PC-9 (cell line): ENCODE results near the gene MEAK7. TPM values are rescaled to one million over a fixed set of nuclear protein-coding genes. Genes with fewer than 3 reads are reported as not detected.

Experiments
- BruUV-seq: library from RNA; stranded (reverse); fragments of 400-500 nt; replicated peaks from 2 replicates; lab custom pipeline; 2021; lab: Mats Ljungman, UMichigan
- CTCF ChIA-PET: fragments of 300-600 bp; sonication (Branson Sonifier 250); formaldehyde crosslinking; loops from one replicate; lab custom pipeline; 2022; ENCODE audit warnings: antibody characterized with exemption; lab: Charles Lee
- POLR2A ChIA-PET: fragments of 300-600 bp; sonication (Branson Sonifier 250); formaldehyde crosslinking; loops from one replicate; lab custom pipeline; 2022; ENCODE audit warnings: antibody characterized with exemption; ENCODE audit not compliant: unreplicated experiment; lab: Charles Lee
- DNase-seq, 2 experiments: peaks; one replicate each; pipeline versions ENCODE4 v3.0.0 to v3.0.0-alpha.2; 2015 to 2022; ENCODE audit warnings: mixed read lengths in 1 of 2
- H2AFZ ChIP-seq: fragments of 200-600 bp; sonication (generic); 2 replicates; pipeline ENCODE4 v1.8.1; 2017; ENCODE audit warnings: antibody characterized with exemption
- H3F3A ChIP-seq: fragments of 200-600 bp; sonication (generic); 2 replicates; pipeline ENCODE4 v1.8.1; 2017; ENCODE audit warnings: antibody characterized with exemption, mild to moderate bottlenecking, low read depth; ENCODE audit not compliant: insufficient read depth
- H3K27ac ChIP-seq: fragments of 200-600 bp; sonication (generic); 2 replicates; pipeline ENCODE4 v1.6.1; 2016; ENCODE audit warnings: mixed run types
- H3K27me3 ChIP-seq: fragments of 200-600 bp; sonication (generic); 2 replicates; pipeline ENCODE4 v1.6.1; 2016; ENCODE audit warnings: low read depth, mixed run types; ENCODE audit not compliant: insufficient read depth
- H3K36me3 ChIP-seq: fragments of 200-600 bp; sonication (generic); 2 replicates; pipeline ENCODE4 v1.6.1; 2016; ENCODE audit warnings: low read depth, mixed run types
- H3K4me1 ChIP-seq: fragments of 200-600 bp; sonication (generic); replicated peaks from 2 replicates; pipeline ENCODE4 v1.6.1; 2016; ENCODE audit warnings: mixed run types; ENCODE audit not compliant: insufficient read depth
- H3K4me2 ChIP-seq: fragments of 200-600 bp; sonication (generic); 2 replicates; pipeline ENCODE4 v1.6.1; 2017; ENCODE audit warnings: mixed run types
- H3K4me3 ChIP-seq: fragments of 200-600 bp; sonication (generic); 2 replicates; pipeline ENCODE4 v1.6.1; 2016; ENCODE audit warnings: mixed run types
- H3K79me2 ChIP-seq: fragments of 200-600 bp; sonication (generic); 2 replicates; pipeline ENCODE4 v1.6.1; 2017; ENCODE audit warnings: low read depth, mixed run types
- H3K9me2 ChIP-seq: fragments of 200-600 bp; sonication (generic); 2 replicates; pipeline ENCODE4 v1.8.1; 2017; ENCODE audit warnings: mild to moderate bottlenecking; ENCODE audit not compliant: insufficient read depth
- H3K9me3 ChIP-seq: fragments of 200-600 bp; sonication (generic); 2 replicates; pipeline ENCODE4 v1.8.1; 2016; ENCODE audit warnings: low read depth; ENCODE audit not compliant: insufficient read depth
- H4K20me1 ChIP-seq: fragments of 200-600 bp; sonication (generic); 2 replicates; pipeline ENCODE4 v1.8.1; 2017; ENCODE audit not compliant: insufficient read depth
- CTCF ChIP-seq: fragments of 200-600 bp; sonication (generic); conservative IDR thresholded peaks from 2 replicates; pipeline ENCODE4 v1.6.1; 2017; ENCODE audit warnings: mixed run types, antibody characterized with exemption, mild to moderate bottlenecking, moderate library complexity
- EZH2 ChIP-seq: fragments of 200-600 bp; sonication (generic); IDR thresholded peaks from 2 replicates; pipeline ENCODE4 v1.8.0; 2017; ENCODE audit warnings: antibody characterized with exemption, low read depth
- intact Hi-C: fragments of 100-400 bp; cut with micrococcal nuclease; formaldehyde crosslinking; loops from one replicate; pipeline ENCODE4 v1.10.0; 2022; ENCODE audit not compliant: unreplicated experiment
- total RNA-seq: library from RNA; stranded (reverse); gene quantifications from 2 replicates; pipeline ENCODE4 v1.2.3, GENCODE V29; 2021

Gene MEAK7
- total RNA-seq, 1 experiment from 2014 or later, result 73.4 TPM

GRCh38 chr16:84552135-84552534 is 47.7 kb upstream of the MEAK7 start:
- Histone ChIP-seq H3K4me1 (peaks cover 9% of the 10 kb centered on the region; the same call in 1 of the 2 replicates), H2AFZ (no peak overlapping the region), H3K79me2 (no peaks in the 10 kb centered on the region), H3K27me3 (no peaks in the 10 kb centered on the region), H3K4me2 (no peak overlapping the region), H3F3A (peaks cover 1% of the 10 kb centered on the region; the same call in 1 of the 2 replicates), H3K36me3 (no peaks in the 10 kb centered on the region), H3K27ac (no peak overlapping the region), H3K9me2 (no peaks in the 10 kb centered on the region), H4K20me1 (no peaks in the 10 kb centered on the region), H3K9me3 (no peaks in the 10 kb centered on the region), H3K4me3 (no peak overlapping the region)
- no peak for DNase-seq
- ChIA-PET POLR2A (no interaction called here), CTCF (no interaction called here)
- intact Hi-C loops, result no loop called here
- TF ChIP-seq CTCF (no peak), EZH2 (no peak)
- no TSS peak for BruUV-seq

GRCh38 chr16:84550096-84550495 is 45.6 kb upstream of the MEAK7 start:
- intact Hi-C loops, result no loop called here
- H3K4me3 ChIP-seq, result no peak overlapping the region
- no peak for DNase-seq

GRCh38 chr16:84548971-84549844 is 44.7 kb upstream of the MEAK7 start:
- POLR2A ChIA-PET, result no interaction called here
- no peak overlapping the region for H3K4me2 ChIP-seq

More at GRCh38 chr16:84550096-84550495, 45.6 kb upstream of the MEAK7 start:
- Histone ChIP-seq H3K4me1 (no peaks in the 10 kb centered on the region), H3K9me2 (no peaks in the 10 kb centered on the region), H3K36me3 (no peaks in the 10 kb centered on the region), H2AFZ (no peak overlapping the region), H3K79me2 (no peaks in the 10 kb centered on the region), H3K27me3 (no peaks in the 10 kb centered on the region), H4K20me1 (no peaks in the 10 kb centered on the region), H3F3A (no peaks in the 10 kb centered on the region), H3K9me3 (no peaks in the 10 kb centered on the region), H3K27ac (no peak overlapping the region), H3K4me2 (no peak overlapping the region)
- no TSS peak for BruUV-seq
- TF ChIP-seq EZH2 (no peak), CTCF (no peak)
- POLR2A ChIA-PET, result no interaction called here
- CTCF ChIA-PET, result no interaction called here

More at GRCh38 chr16:84548971-84549844, 44.7 kb upstream of the MEAK7 start:
- H4K20me1 ChIP-seq, result no peaks in the 10 kb centered on the region
- BruUV-seq, result no TSS peak
- H3F3A ChIP-seq, result no peaks in the 10 kb centered on the region
- intact Hi-C loops, result no loop called here
- TF ChIP-seq EZH2 (no peak), CTCF (no peak)
- H3K79me2 ChIP-seq, result no peaks in the 10 kb centered on the region
- no peak overlapping the region for H2AFZ ChIP-seq
- CTCF ChIA-PET, result no interaction called here
- no peak overlapping the region for H3K27ac ChIP-seq
- DNase-seq, result no peak
- no peaks in the 10 kb centered on the region for H3K9me2 ChIP-seq
- H3K9me3 ChIP-seq, result no peaks in the 10 kb centered on the region
- no peaks in the 10 kb centered on the region for H3K36me3 ChIP-seq
- no peak overlapping the region for H3K4me3 ChIP-seq
- no peaks in the 10 kb centered on the region for H3K4me1 ChIP-seq
- H3K27me3 ChIP-seq, result no peaks in the 10 kb centered on the region
